OCI-LY3 (cell line): Measurements from ENCODE around the gene ARHGEF10L.

Experiments
- H2AFZ ChIP-seq: fragments of 200-600, 300-600 bp; shearing (Covaris generic); 2 replicates; pipeline ENCODE4 v1.6.0; 2014; ENCODE audit warnings: antibody characterized with exemption, low read depth, low read length
- H3K27ac ChIP-seq: fragments of 200-600, 300-600 bp; sonication (generic); 2 replicates; pipeline ENCODE4 v1.5.1; 2014; ENCODE audit warnings: mild to moderate bottlenecking, low read length, moderate library complexity, mixed read lengths
- H3K27me3 ChIP-seq: fragments of 200-600, 300-600 bp; sonication (generic); 2 replicates; pipeline ENCODE4 v1.6.1; 2014; ENCODE audit warnings: low read depth, low read length, mixed read lengths
- H3K36me3 ChIP-seq: fragments of 200-600, 300-600 bp; sonication (generic); replicated peaks from 2 replicates; pipeline ENCODE3; 2014; ENCODE audit warnings: low read depth, low read length, mixed read lengths
- H3K4me1 ChIP-seq: fragments of 300-600, 200-600 bp; sonication (generic); 2 replicates; pipeline ENCODE4 v1.6.1; 2014; ENCODE audit warnings: low read length, mixed read lengths
- H3K4me2 ChIP-seq: fragments of 200-600, 300-600 bp; sonication (generic); 2 replicates; pipeline ENCODE4 v1.6.1; 2014; ENCODE audit warnings: low read length, mixed read lengths
- H3K4me3 ChIP-seq: fragments of 300-600, 200-600 bp; sonication (generic); 2 replicates; pipeline ENCODE4 v1.5.1; 2014; ENCODE audit warnings: antibody characterized with exemption, mild to moderate bottlenecking, low read length, moderate library complexity
- H3K79me2 ChIP-seq: fragments of 300-600, 200-600 bp; shearing (Covaris generic); 2 replicates; pipeline ENCODE4 v1.6.1; 2014; ENCODE audit warnings: mild to moderate bottlenecking, low read length, mixed read lengths
- H3K9ac ChIP-seq: fragments of 300-600, 200-600 bp; shearing (Covaris generic); 2 replicates; pipeline ENCODE4 v1.6.0; 2014; ENCODE audit warnings: mild to moderate bottlenecking, low read length, moderate library complexity
- H3K9me3 ChIP-seq: fragments of 200-600, 300-600 bp; shearing (Covaris generic); 2 replicates; pipeline ENCODE4 v1.6.1; 2014; ENCODE audit warnings: low read length, mixed read lengths; ENCODE audit not compliant: insufficient read depth
- H4K20me1 ChIP-seq: fragments of 200-600, 300-600 bp; sonication (generic); 2 replicates; pipeline ENCODE4 v1.6.1; 2016; ENCODE audit warnings: low read length, mixed read lengths; ENCODE audit not compliant: insufficient read depth
- CTCF ChIP-seq: fragments of 200-600, 300-600 bp; sonication (generic); IDR thresholded peaks from 2 replicates; pipeline ENCODE4 v1.5.1; 2014; ENCODE audit warnings: antibody characterized with exemption, low read length, low read depth
- EZH2phosphoT487 ChIP-seq: fragments of 200-600 bp; shearing (Covaris generic); IDR thresholded peaks from 2 replicates; pipeline ENCODE4 v1.6.1; 2018; ENCODE audit warnings: antibody characterized with exemption, mixed run types, low read depth

Gene ARHGEF10L

GRCh38 chr1:17524645-17525044 is 14.9 kb upstream of the ARHGEF10L start:
- H3K27ac ChIP-seq: no peak overlapping the region
- H3K9ac ChIP-seq: no peak overlapping the region
- no peaks in the 10 kb centered on the region for H3K4me1 ChIP-seq
- no peaks in the 10 kb centered on the region for H3K27me3 ChIP-seq
- TF ChIP-seq EZH2phosphoT487 (no peak), CTCF (no peak)
- H2AFZ ChIP-seq: no peak overlapping the region
- H3K9me3 ChIP-seq: no peaks in the 10 kb centered on the region
- H3K36me3 ChIP-seq: no peaks in the 10 kb centered on the region
- H3K4me2 ChIP-seq: no peak overlapping the region
- H3K4me3 ChIP-seq: no peak overlapping the region
- H4K20me1 ChIP-seq: no peaks in the 10 kb centered on the region
- H3K79me2 ChIP-seq: no peaks in the 10 kb centered on the region

- Histone ChIP-seq H3K4me3 (no peak overlapping the region), H3K9ac (no peak overlapping the region), H3K4me2 (no peak overlapping the region), H2AFZ (no peak overlapping the region), H3K4me1 (no peaks in the 10 kb centered on the region), H3K79me2 (no peaks in the 10 kb centered on the region), H3K27ac (no peak overlapping the region), H3K36me3 (no peaks in the 10 kb centered on the region), H4K20me1 (no peaks in the 10 kb centered on the region), H3K27me3 (0 out of 2 replicates have a peak, but pooled peaks cover 5% of the 10 kb centered on the region), H3K9me3 (no peaks in the 10 kb centered on the region)
- TF ChIP-seq EZH2phosphoT487: no peak
Observed at GRCh38 chr1:17525996-17526686, 13.4 kb upstream of the ARHGEF10L start.

- Histone ChIP-seq H3K27ac (no peak overlapping the region), H3K36me3 (no peaks in the 10 kb centered on the region), H3K79me2 (no peaks in the 10 kb centered on the region), H2AFZ (no peak overlapping the region), H3K4me2 (no peak overlapping the region), H3K4me1 (no peaks in the 10 kb centered on the region), H3K9ac (no peak overlapping the region), H3K4me3 (no peak overlapping the region), H3K9me3 (no peaks in the 10 kb centered on the region), H4K20me1 (no peaks in the 10 kb centered on the region), H3K27me3 (0 out of 2 replicates have a peak, but pooled peaks cover 5% of the 10 kb centered on the region)
- no peak for TF ChIP-seq CTCF
- TF ChIP-seq EZH2phosphoT487: no peak
Observed at GRCh38 chr1:17527036-17527914, 12.2 kb upstream of the ARHGEF10L start.

- H3K4me3 ChIP-seq: no peak overlapping the region
- H3K4me1 ChIP-seq: no peaks in the 10 kb centered on the region
- 0 out of 2 replicates have a peak, but pooled peaks cover 5% of the 10 kb centered on the region for H3K27me3 ChIP-seq
- no peaks in the 10 kb centered on the region for H3K9me3 ChIP-seq
- no peaks in the 10 kb centered on the region for H4K20me1 ChIP-seq
- H3K4me2 ChIP-seq: no peak overlapping the region
- H3K9ac ChIP-seq: no peak overlapping the region
- no peaks in the 10 kb centered on the region for H3K36me3 ChIP-seq
- no peak overlapping the region for H3K27ac ChIP-seq
- TF ChIP-seq CTCF: no peak
- H2AFZ ChIP-seq: no peak overlapping the region
- H3K79me2 ChIP-seq: no peaks in the 10 kb centered on the region
Observed at GRCh38 chr1:17529381-17529780, 10.1 kb upstream of the ARHGEF10L start.
